ENCODE measurements around the gene RINL. TPM values are rescaled to one million over a fixed set of nuclear protein-coding genes. Genes with fewer than 3 reads are reported as not detected.

Gene RINL
- total RNA-seq, 1 donor from 2014 or later: 21.6 TPM

GRCh38 chr19:38838208-38838985 lies 39.7 kb downstream of the RINL start:
- TF ChIP-seq CTCF (IDR thresholded peaks at IDR 0.05; ENCODE audit: insufficient read depth, low read length, poor library complexity, severe bottlenecking): peak; percentile 21
- H3K27me3 ChIP-seq (ENCODE audit: control insufficient read depth, insufficient read depth, low read length): no peaks in the 10 kb centered on the region
- H3K4me3 ChIP-seq (ENCODE audit: low read depth, low read length): no peak overlapping the region
- DNase-seq (ENCODE audit: low read depth): peak; percentile 61
- H3K36me3 ChIP-seq (ENCODE audit: control insufficient read depth, insufficient read depth, low read length): peaks cover 7% of the 10 kb centered on the region

- no peak for TF ChIP-seq CTCF (IDR thresholded peaks at IDR 0.05; ENCODE audit: insufficient read depth, low read length, poor library complexity, severe bottlenecking)
- DNase-seq (ENCODE audit: low read depth): no peak
- H3K36me3 ChIP-seq (ENCODE audit: control insufficient read depth, insufficient read depth, low read length): peaks cover 4% of the 10 kb centered on the region
- H3K4me3 ChIP-seq (ENCODE audit: low read depth, low read length): no peak overlapping the region
- no peaks in the 10 kb centered on the region for H3K27me3 ChIP-seq (ENCODE audit: control insufficient read depth, insufficient read depth, low read length)
Measured at GRCh38 chr19:38837656-38838121, 40.4 kb downstream of the RINL start.

DNA sequence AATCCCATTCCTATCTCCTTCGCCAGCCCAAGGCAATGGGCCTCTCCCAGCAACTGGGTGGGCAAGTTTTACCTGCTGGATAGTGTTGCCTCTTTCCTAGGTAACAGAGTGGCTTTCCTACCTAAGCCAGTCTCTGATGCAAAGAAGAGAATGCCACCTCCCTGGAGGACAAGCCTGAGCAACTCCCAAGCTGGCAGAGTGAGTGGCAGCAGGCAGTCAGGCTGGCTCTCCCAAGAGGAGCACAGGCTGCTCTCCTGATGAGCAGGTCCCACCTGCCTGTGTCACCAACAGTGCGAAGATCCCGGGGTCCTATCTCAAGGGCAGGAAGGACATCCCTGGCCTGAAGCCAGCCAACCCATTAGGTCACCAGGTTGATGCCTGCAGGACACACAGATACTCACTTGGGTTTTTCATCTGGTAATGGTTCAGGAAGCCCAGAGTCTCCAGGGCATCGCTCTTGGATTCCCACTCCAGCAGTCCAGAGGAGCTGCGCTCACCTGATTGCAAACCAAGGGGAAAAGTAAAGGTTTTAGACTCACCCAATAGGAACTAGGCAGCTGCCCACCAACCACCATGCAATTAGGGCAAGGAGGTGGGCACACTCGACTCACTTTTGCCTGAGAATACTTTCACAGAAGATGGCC lies 41.0 kb downstream of the RINL start:
- no peak overlapping the region for H3K4me3 ChIP-seq (ENCODE audit: low read depth, low read length)
- peaks cover 4% of the 10 kb centered on the region for H3K36me3 ChIP-seq (ENCODE audit: control insufficient read depth, insufficient read depth, low read length)
- H3K27me3 ChIP-seq (ENCODE audit: control insufficient read depth, insufficient read depth, low read length): no peaks in the 10 kb centered on the region
- no peak for DNase-seq (ENCODE audit: low read depth)
- TF ChIP-seq CTCF (IDR thresholded peaks at IDR 0.05; ENCODE audit: insufficient read depth, low read length, poor library complexity, severe bottlenecking): no peak

- TF ChIP-seq CTCF (IDR thresholded peaks at IDR 0.05; ENCODE audit: insufficient read depth, low read length, poor library complexity, severe bottlenecking): no peak
- H3K4me3 ChIP-seq (ENCODE audit: low read depth, low read length): no peak overlapping the region
- no peak for DNase-seq (ENCODE audit: low read depth)
- H3K36me3 ChIP-seq (ENCODE audit: control insufficient read depth, insufficient read depth, low read length): peaks cover 4% of the 10 kb centered on the region
- no peaks in the 10 kb centered on the region for H3K27me3 ChIP-seq (ENCODE audit: control insufficient read depth, insufficient read depth, low read length)
Measured at GRCh38 chr19:38836159-38836982, 41.7 kb downstream of the RINL start.

DNA sequence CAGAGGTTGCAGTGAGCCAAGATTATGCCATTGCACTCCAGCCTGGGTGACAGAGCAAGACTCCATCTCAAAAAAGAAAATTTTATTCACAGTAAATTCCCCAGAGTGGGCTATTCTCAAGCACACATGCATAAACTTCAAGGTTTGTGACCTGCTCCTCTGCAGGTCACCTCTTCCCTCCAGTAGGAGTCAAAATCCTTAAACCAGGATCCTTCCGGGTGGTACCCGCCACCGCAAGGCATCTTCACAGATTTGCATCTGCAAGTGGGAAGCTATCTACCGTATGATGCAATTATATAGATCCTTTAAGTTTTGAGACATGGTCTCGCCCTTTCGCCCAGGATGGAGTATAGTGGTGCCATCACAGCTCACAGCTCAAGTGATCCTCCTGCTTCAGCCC lies 43.5 kb downstream of the RINL start:
- no peak overlapping the region for H3K4me3 ChIP-seq (ENCODE audit: low read depth, low read length)
- peaks cover 4% of the 10 kb centered on the region for H3K36me3 ChIP-seq (ENCODE audit: control insufficient read depth, insufficient read depth, low read length)
- TF ChIP-seq CTCF (IDR thresholded peaks at IDR 0.05; ENCODE audit: insufficient read depth, low read length, poor library complexity, severe bottlenecking): no peak
- no peaks in the 10 kb centered on the region for H3K27me3 ChIP-seq (ENCODE audit: control insufficient read depth, insufficient read depth, low read length)
- DNase-seq (ENCODE audit: low read depth): no peak
